Measurements from ENCODE around the gene SPATA13. TPM values are rescaled to one million over a fixed set of nuclear protein-coding genes. Genes with fewer than 3 reads are reported as not detected.

Gene SPATA13
- total RNA-seq, 1 donor from 2014 or later, result 8.0 TPM

GRCh38 chr13:24221007-24221406 lies 60.5 kb downstream of the SPATA13 start:
- no peak for DNase-seq (ENCODE audit: low read depth, low spot score)

- no peak for DNase-seq (ENCODE audit: low read depth, low spot score)
These were observed 62.2 kb downstream of the SPATA13 start for GRCh38 chr13:24222756-24223155.

GRCh38 chr13:24223341-24224231 lies 63.1 kb downstream of the SPATA13 start:
- DNase-seq (ENCODE audit: low read depth, low spot score), result no peak

DNA sequence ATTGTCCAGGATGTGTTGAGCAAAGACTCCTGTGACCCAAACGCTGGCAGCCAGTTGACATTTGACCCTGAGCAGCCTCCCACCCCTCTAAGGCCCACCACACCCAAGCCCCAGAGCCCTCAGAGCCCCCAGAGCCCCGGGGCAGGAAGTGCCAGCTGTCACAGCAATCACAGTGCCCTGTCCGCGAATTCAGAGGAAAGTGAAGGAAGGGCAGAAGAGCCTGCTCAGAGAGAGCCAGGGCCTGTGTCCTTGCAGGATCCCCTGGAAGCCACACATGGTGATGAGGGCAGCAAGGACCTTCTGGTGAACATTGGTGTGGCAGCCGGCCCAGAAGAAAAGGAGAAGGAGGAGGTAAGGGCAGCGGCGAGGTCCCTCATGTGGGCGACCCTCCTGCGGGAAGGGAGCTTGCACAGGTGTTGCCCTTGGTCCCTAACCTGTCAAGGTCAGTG lies 63.7 kb downstream of the SPATA13 start:
- no peak for DNase-seq (ENCODE audit: low read depth, low spot score)

GRCh38 chr13:24225062-24225461 lies 64.5 kb downstream of the SPATA13 start:
- no peak for DNase-seq (ENCODE audit: low read depth, low spot score)

DNA sequence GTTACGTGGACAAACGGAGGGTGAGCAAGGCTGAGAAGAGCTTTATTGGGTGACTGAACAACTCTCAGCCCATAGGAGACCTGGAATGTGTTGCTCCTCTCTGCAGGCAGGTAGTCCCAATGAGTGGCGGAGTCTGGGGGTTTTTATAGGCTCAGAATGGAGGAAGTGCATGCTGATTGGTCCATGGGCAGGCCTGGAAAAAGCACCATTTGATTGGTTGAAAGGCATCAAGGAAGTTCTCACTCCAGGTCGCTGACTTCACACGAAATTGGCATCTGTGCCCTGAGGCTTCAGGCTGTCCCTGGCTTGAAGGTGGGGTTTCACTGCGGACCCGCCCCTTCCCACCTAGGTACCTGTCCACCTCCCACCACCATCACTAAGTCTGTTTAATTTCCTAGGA lies 65.4 kb downstream of the SPATA13 start:
- no peak for DNase-seq (ENCODE audit: low read depth, low spot score)

GRCh38 chr13:24226762-24227161 lies 66.2 kb downstream of the SPATA13 start:
- no peak for DNase-seq (ENCODE audit: low read depth, low spot score)

DNA sequence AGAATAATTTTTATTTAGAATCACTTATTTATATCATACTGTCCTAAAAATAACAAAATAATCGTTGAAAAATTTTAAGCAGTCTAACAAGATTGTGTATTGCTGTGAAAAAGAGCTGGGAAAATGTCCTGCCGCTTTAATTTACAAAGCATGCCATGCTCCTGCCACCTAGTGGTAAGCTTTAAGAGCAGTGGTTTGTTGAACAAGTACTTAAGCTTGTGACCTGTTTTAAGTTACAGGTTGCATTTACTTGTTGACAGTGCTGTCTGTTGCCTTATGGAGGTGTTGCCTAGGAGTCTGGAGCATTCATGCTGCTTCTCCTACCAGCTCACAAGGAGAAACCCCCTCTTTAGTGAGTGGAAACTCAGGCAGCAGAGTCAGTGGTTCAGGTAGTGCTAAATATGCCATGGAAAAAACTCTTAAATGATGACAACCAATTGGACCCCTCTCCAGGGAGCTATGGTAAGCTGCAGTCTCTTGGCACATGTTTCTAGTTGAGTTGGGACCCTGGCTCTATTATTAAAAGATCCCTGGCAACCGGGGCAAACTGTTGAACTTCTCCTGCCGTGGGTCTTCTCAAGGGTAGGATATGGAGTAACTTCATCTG lies 68.4 kb downstream of the SPATA13 start:
- DNase-seq (ENCODE audit: low read depth, low spot score), result peak; percentile 44

DNA sequence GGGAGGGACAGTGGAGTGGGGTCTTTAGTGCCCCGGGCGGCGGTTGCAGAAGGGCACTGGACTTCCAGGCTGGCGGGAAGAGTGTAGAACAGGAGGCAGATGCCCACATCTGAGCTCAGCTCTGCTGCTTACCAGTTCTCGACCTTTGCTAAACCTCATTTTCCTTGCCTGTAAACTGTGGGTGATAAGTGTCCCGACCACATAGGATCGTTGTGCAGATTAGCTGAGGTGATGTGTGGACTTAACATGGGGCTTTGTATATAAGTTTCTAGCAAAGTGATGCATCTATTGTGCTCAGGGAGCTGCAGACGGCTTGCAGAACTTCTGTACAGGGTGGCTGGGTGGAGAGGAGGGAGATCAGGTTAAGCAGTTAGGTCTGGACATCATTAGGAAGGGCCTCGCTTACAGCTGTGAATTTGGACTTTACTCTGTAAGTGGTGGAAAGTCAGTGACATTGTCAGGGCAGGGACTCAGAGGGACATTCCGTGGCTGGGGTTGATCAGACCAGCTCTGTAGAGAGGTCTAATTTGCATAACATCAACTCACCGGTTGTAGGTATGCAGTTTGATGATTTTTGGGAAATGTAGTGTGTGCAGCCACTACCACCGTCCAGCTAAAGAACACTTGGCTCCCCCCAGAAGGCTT lies 70.0 kb downstream of the SPATA13 start:
- DNase-seq (ENCODE audit: low read depth, low spot score), result no peak

DNA sequence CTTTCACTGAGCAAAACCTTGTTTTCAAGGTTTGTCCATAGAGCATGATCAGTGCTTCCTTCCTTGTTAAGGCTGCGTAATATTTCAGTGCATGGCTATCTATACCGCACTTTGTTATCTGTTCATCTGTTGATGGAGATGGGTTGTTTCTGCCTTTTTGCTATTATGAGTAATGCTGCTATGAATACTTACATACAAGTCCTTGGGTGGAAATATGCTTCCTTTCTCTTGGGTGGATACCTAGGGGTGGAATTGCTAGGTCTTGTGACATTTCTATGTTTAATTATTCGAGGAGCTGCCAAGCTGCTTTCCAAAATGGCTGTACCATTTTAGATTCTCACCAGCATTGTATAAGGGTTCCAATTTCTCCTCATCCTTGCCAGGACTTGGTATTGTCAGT lies 70.9 kb downstream of the SPATA13 start:
- DNase-seq (ENCODE audit: low read depth, low spot score), result no peak

- no peak for DNase-seq (ENCODE audit: low read depth, low spot score)
These were observed 71.5 kb downstream of the SPATA13 start for GRCh38 chr13:24232037-24232436.

DNA sequence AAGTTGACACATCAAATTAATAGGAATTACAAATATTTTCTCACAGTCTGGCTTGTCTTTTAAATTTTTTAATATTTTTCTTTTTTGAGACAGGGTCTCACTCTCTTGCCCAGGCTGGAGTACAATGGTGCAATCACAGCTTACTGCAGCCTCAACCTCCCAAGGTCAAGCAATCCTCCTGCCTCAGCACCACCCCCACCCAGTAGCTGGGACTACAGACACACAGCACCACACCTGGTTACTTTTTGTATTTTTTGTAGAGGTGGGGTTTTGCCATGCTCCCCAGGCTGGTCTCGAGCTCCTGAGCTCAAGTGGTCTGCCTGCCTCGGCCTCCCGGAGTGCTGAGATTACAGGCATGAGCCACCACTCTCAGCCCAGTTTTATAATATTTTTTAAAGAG lies 72.0 kb downstream of the SPATA13 start:
- DNase-seq (ENCODE audit: low read depth, low spot score), result no peak

DNA sequence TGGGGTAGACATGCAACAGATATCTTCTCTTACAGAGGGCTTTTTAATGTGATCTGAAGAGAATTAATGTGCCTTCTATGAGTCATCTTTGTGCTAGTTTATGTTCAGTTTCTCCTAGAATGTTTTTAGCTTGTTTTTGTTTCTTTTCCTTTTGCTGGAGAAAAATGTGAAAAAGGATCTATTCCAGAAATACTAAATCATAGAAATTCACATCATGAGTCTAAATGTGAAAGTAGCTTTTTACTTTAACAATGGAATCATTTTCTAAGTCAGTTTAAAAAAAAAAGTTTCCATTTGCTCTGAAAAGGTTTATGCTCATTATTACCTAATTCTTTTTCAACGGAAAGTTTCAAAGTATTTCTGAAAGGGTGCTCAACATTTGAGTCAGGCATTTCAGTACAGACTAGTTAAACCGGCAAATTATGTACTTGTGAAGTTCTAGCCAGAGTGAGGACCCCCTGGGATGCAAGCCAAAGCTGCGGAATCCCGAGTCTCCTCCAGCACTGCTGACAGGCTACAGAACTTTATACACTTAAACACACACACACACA lies 72.9 kb downstream of the SPATA13 start:
- no peak for DNase-seq (ENCODE audit: low read depth, low spot score)

DNA sequence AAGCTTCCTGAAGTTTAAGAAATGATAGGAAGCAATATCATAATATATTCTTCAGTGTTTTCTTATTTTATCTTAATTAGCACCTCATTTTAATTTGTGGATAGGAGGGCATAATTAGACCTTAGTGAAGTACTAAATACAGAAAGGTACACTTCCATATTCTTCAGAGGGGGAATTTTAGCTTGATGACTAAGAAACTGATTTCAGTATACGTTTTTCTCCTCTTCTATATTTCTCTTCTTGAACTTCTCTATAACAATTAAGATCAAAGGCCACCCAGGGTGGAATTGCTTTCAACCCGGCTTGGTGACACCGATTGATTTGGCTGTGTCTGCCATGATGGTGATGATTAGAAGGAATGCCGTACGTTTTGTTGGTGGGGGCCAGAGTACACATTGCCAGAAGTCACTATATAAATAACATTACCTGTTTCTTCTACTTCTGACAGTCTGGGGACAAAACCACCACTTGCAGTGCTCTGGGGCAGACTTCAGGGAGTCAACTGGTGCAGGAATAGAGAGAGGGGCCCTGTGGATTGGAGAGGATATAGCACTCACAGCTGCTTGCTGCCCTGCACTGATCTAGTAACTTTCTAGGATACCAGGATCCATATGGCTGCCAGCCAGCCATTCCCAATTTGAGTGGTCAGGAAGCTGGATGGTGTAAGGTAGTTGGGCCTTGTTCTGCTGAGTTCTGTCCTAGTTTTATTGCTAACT lies 73.8 kb downstream of the SPATA13 start:
- DNase-seq (ENCODE audit: low read depth, low spot score), result no peak

- DNase-seq (ENCODE audit: low read depth, low spot score), result no peak
These were observed 76.8 kb downstream of the SPATA13 start for GRCh38 chr13:24237356-24237755.

DNA sequence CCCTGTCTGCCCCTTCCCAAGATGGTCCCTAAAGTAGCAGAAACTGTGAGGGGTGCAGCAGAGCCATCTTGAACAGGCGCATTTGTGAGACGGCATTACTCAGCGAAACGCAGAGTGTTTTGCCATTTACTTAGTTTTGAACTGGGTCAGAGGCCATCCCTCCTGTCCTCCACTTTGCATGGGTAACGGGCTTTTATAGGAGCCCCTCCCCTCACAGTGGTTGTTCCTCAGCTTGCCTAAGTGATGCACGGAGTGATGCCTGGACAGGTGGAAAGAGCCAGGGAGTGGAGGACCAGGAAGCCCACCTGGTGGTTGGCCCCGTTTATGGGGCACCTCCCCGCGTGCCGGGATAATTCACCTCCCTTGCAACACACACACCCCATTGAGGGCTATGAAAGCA lies 80.8 kb downstream of the SPATA13 start:
- no peak for DNase-seq (ENCODE audit: low read depth, low spot score)

DNA sequence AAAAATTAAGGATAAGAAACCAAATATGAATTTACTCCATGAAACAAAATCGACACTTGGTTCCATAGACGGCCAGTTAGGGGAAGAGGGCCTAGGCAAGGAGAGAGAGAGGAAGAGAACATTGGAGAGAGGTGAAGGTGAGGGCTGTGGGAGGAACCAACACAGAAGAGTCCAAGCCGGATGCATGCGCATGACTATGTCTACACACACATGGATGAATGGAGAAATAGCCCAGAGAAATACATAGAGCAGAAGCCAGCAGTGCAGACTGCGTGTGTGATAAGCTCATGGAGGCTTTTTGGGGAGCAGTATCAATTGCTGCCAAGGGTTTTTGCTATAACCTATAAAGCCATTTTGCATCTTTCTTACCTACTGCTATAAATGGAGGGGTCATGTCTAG lies 81.6 kb downstream of the SPATA13 start:
- no peak for DNase-seq (ENCODE audit: low read depth, low spot score)

GRCh38 chr13:24243302-24243701 lies 82.8 kb downstream of the SPATA13 start:
- DNase-seq (ENCODE audit: low read depth, low spot score), result no peak

GRCh38 chr13:24244802-24245201 lies 84.3 kb downstream of the SPATA13 start:
- DNase-seq (ENCODE audit: low read depth, low spot score), result no peak

DNA sequence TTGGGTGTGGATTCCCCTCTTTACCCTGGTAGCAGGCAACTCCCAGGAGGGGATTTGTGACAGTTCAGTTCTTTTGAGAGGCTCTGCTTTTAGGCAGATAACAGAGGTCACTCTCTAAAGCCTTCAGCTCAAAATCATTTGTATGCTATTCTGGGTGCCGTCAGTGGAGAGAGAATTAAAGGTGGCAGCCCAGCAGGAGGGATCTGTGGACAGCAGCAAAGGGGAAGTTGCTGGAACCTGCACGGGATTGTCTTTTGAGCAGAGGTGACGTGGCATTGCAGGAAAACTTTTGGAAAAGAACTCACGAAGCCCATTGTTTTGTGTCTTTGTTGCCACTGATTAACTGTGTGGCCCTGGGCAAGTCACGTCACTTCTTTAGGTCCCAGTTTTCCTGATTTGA lies 86.5 kb downstream of the SPATA13 start:
- no peak for DNase-seq (ENCODE audit: low read depth, low spot score)

- DNase-seq (ENCODE audit: low read depth, low spot score), result no peak
These were observed 89.1 kb downstream of the SPATA13 start for GRCh38 chr13:24249624-24250023.

Data from pulmonary artery endothelial cell (primary cell).